GM21367 (cell line): ENCODE measurements around the gene ABCC9.
"Not testable (repeated sequence)": the region's sequence is repeated elsewhere in the genome, so short reads cannot be mapped to it uniquely, and the experiment has no call there.

Experiments
- ATAC-seq: cut with Tn5 transposase; IDR thresholded peaks from one replicate; pipeline ENCODE4 v1.9.1; 2021; ENCODE audit not compliant: unreplicated experiment

Gene ABCC9

DNA sequence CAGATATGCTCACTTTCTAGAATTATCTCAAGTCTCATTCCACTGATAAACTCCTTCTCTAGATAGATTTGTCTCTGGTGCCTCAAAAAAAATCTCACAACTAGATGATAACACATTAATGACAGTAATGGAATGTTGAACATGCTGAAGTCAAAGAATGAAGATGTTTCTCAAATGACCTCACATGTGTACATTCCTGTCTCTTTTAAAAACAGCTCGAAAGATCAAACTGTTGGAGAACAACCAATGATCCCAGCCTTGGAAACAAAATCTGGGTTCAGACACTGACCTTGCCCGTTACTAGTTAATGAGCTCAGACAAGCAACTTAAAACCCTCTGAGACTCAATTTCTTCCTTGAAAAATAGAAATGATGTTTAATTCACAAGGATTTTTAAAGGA is 122.0 kb downstream of the ABCC9 start:
- no peak for ATAC-seq

DNA sequence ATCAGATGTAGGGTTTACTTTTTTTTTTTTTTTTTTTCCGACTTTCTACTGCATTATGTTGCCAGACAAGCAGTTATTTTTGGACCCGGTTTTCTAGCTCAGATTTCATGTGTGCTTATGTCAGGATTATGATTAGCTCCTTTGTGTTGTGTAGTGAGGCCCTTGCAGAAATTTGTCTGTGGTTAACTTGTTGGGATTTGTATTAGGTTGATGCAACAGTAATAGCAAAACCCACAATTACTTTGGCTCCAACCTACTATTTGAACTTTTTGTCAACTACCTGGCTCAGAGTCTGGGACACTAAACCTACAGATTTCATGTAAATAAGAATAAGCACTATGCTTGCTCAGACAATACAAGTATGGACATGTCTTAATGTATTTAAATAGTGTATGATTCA is 122.6 kb downstream of the ABCC9 start:
- no peak for ATAC-seq

DNA sequence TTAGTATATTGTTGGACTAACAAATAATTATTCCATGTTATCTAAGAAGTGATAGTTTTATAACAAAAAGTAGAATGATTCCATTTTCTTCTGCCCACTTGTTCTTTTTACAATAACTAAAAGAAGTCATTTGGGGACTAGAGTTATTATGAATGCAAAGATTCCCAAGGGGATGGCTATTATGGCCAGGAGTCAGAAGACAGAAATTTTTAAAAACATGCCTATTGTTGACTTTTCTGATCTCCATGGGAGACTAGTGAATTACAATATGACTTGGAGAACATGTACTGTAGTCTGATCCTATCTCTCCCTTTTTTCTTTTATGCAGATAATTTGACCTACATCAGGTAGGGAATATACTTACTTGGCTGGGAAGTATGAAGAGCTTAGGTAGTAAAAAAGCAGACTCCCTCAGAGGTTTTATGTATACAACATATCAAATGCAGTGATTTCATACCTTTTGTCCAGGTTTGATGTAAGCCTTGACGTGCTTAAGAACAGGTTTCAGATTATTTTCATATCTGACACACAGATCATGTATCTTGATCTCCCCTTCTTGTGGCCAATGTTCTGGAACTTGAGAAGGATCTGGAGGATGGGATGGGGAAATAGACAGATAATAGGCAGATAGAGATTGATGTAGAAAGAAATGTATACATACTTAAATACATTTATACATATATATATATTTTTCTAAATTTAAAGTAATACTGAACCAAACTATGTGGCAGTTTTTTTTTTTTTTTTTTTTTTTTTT is 125.7 kb downstream of the ABCC9 start:
- no peak for ATAC-seq

DNA sequence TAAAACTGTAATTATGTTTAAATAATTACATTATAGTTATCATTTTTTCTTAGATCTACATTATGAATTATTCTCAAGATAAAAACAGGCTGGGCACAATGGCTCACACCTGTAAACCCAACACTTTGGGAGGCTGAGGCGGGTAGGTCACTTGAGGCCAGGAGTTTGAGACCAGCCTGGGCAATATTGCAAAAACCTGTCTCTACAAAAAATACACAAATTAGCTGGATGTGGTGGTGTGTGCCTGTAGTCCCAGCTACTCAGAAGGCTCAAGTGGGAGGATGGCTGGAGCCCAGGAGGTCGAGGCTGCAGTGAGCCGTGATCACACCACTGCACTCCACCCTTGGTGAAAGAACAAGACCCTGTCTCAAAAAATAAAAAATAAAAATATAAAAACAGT is 126.4 kb downstream of the ABCC9 start:
- ATAC-seq: no peak

DNA sequence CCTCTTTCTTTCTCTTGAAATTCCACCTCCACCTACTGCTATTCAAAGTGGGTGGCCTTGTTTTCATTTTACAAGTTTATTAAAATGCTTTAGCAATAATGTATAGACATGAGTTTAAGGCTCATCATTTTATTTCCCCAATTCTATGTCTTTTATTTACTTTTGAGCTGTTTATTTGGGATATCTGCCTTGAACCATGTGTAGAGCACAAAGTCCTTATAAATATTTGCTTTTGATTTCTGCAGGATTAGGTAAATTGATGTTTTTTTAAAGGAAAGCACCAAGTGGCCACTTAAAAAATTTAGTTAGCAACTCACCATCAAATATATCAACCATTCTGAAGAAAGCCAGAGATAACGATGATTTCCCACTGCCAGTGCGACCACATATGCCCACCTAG is 126.9 kb downstream of the ABCC9 start:
- ATAC-seq: no peak

DNA sequence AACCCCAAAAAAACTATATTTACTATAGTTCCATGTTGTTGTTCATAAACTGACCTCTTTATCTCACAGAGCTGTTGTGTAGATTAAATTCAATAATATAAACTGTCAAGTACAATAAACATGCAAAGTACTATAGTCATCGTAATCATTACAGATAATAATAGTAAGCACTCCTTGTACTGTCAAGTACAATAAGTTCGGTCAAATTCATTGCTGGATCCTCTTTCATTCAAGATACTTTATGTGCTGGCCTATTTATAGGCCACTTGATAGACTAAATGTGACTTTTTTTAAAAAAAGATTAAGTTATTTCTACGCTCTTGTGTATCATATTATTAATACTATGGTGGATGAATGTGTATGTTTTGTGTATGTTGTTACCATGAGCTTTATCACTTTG is 127.5 kb downstream of the ABCC9 start:
- no peak for ATAC-seq

DNA sequence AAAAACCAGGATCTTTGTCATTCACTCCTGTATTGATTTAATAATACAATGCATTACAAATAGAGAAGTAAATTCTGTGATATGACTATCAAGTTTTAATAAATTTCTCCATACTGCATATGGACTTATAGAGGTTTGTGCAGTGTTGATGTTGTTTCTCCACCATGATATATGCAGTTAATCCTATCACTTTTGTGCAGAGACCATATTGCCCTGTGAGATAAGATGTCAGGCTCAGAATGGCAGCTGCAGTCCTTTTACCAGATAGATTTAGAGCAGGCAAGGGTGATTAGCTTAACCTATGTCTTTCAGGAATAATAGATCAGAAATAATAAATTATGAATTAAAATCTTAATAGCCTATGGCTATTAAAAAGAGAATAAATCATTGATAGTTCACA is 128.1 kb downstream of the ABCC9 start:
- ATAC-seq: no peak

DNA sequence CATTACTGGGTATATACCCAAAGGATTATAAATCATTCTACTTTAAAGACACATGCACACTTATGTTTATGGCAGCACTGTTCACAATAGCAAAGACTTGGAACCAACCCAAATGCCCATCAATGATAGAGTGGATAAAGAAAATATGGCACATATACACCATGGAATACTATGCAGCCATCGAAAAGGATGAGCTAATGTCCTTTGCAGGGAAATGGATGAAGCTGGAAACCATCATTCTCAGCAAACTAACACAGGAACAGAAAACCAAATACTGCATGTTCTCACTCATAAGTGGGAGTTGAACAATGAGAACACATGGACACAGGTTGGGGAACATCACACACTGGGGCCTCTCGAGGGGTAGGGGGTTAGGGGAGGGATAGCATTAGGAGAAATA is 128.9 kb downstream of the ABCC9 start:
- not testable (repeated sequence) for ATAC-seq

DNA sequence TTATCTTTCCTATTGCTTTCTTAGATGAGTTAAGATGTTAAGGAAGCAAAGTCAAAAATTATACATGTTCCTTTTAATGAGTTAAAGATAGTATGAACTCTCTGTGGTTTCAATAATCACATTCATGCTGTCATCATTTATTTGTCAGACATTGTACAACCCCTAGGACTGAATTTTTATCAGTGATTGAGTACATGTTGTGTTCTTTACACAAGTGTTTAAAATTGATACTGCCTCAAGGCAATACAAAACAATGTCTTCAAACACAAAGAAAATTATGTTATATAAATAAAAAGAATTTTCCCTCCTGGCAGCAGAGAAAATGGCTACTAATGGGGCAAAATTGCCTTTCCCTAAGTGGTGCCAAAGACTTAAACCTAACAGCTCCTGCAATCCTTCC is 132.1 kb downstream of the ABCC9 start:
- ATAC-seq: no peak

DNA sequence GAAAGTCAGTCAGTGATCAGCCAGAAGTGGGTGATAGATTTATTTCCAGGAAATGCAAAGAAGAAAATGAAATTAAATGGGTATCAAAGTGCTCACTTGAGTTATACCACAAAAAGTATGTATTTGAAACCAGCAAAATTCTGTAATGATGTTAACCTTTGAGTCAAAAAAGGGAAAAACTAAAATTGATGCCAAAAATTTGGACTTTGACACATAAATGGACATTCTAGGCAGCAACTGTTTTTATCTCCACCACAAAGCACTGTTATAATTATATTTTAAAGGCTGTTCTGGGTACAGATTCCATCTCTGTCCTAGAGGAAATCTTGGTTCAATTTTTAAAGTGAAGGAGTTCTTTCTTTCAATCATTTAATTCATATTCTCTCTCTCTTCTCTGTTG is 135.0 kb downstream of the ABCC9 start:
- ATAC-seq: no peak

DNA sequence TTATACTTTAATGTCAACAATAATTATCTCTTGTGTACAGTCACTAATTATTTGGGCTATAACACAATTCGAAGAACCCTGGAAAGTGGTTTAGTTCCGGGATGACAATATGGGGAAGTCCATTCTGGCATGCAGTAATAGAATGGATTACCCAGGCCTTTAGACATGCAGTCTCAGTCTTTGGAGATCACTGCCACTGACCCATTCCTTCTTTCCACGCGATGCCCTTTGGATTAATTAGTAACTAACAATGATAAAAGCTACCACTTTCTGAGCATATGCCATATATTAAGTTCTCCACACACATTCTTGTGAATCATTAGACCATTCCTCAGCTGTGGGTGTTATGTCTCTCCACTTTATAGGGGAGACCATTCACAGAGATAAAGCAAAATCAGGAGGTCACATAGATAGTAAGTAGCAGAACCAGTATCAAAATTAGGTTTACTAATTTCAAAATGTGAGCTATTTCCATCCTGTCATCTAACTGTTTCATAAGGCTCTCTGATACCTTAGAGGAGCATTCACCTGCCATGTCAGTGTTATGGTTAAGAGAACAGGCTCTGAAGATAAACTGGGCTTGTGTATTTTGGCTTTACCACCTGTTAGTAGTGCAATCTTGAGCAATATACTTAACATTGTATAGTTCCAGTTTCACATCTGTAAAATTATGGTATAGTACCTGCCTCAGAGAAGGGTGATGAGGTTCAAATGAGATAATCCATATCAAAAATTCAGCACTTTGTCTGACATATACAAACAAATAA is 139.5 kb downstream of the ABCC9 start:
- ATAC-seq: no peak

DNA sequence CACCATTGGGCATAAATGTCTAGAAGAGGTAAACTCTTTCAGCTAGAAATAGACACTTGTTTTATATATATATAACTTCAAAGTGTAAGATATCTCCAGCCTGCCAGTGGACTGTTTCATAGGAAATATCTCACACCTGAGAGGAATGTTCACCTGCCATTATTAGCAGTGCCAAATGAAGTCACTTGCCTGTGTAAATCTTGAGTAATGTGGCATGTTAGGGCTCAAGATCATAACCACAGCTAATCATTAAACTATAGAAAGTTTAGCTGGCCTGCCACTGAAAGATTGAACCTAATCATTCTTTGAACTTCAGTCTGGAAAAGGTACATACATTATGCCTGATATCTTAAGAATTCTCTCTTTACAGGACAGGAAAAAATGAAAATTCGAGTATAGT is 141.2 kb downstream of the ABCC9 start:
- no peak for ATAC-seq

DNA sequence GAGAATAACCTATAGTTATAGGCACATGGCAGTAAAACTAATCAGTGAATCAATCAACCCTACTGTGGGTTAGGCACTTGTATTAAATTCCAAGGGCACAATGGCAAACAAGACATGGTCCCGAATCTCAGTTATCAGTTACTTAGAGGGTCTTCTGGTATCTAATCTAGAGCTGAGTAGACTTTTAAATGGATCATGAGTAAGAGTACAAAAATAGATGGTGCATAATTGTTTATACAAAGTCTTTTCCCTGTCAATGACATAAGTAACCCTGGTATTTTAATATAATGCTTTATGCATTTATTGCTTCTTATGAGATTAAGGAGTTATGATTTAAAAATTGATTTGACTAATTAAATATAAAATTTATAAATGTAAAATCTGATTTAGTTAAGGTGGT is 143.7 kb downstream of the ABCC9 start:
- ATAC-seq: no peak

DNA sequence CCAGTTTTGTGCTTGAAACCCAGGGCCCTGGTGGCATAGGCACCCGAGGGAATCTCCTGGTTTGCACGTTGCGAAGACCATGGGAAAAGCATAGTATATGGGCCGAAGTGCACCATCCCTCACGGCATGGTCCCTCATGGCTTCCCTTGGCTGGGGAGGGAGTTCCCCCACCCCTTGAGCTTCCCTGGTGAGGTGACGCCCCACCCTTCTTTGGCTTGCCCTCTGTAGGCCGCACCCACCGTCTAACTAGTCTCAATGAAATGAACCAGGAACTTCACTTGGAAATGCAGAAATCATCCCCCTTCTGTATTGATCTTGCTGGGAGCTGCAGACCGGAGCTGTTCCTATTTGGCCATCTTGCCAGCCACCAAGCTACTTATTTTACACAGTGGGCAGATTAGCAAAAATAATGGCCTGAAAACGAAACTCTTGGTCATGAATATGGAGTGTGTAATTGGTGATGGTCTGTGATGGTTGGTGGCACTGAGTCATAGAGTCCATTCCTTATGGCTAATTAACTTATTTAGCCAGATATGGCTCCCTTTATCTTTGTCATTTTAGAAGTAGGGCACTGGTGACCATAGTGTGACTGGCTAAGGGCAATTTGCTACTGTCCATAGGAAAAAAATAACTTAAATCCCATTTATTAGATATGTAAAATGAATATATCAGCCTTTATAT is 145.4 kb downstream of the ABCC9 start:
- ATAC-seq: no peak

DNA sequence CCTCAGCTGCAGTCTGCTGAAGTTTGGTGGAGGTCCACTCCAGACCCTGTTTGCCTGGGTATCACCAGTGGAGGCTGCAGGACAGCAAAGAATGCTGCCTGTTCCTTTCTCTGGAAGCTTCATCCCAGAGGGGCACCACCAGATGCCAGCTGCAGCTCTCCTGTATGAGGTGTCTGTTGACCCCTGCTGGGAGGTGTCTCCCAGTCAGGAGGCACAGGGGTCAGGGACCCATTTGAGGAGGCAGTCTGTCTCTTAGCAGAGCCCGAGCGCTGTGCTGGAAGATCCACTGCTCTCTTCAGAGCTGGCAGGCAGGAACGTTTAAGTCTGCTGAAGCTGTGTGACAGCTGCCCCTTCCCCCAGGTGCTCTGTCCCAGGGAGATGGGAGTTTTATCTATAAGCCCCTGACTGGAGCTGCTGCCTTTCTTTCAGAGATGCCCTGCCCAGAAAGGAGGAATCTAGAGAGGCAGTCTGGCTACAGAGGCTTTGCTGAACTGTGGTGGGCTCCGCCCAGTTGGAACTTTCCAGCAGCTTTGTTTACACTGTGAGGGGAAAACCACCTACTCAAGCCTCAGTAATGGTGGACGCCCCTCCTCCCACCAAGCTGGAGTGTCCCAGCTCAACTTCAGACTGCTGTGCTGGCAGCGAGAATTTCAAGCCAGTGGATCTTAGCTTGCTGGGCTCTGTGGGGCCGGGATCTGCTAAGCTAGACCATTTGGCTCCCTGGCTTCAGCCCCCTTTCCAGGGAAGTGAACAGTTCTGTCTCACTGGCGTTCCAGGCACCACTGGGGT is 146.2 kb downstream of the ABCC9 start:
- ATAC-seq: not testable (repeated sequence)

DNA sequence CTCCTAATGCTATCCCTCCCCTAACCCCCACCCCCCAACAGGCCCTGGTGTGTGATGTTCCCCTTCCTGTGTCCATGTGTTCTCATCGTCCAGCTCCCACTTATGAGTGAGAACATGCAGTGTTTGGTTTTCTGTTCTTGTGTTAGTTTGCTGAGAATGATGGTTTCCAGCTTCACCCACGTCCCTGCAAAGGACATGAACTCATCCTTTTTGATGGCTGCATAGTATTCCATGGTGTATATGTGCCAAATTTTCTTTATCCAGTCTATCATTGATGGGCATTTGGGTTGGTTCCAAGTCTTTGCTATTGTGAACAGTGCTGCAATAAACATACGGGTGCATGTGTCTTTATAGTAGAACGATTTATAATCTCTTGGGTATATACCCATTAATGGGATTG is 151.5 kb downstream of the ABCC9 start:
- ATAC-seq: not testable (repeated sequence)

DNA sequence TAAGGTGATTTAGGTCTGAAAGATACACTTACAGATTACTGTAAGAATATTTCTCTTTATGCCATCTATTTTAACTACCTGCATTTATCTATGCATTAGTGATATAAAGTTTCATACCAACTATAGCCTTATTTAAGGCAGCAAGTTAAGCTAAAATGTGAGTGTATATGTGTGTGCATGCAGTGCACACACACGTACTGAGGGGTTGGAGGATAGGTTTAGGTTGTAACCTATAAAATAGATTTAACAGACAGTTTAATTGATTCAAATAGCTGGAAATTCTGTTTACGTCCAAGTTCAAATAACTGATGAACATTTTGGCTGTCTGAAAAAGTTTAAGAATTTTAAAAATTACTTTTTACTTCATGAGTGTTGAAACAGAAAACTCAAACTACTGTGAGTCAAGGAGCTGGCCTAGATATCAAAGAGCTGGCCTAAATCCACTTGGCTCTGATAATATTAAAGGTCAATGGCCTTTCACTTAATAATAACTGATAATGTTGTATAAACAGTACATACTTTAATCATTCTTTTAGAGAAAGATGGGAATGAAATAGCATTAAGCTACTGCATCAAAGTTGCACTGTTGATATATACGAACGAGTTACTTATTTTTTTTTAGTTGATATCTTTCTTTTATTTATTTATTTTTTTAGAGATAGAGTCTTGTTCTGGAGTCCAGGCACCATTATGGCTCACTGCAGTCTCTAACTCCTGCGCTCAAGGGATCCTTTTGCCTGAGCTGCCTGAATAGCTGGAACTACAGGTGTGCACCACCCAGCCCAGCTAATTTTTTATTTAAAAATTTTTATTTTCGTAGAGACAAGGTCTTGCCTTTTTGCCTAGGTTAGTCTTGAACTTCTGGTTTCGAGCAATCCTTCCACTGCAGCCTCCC is 152.9 kb downstream of the ABCC9 start:
- ATAC-seq: no peak

DNA sequence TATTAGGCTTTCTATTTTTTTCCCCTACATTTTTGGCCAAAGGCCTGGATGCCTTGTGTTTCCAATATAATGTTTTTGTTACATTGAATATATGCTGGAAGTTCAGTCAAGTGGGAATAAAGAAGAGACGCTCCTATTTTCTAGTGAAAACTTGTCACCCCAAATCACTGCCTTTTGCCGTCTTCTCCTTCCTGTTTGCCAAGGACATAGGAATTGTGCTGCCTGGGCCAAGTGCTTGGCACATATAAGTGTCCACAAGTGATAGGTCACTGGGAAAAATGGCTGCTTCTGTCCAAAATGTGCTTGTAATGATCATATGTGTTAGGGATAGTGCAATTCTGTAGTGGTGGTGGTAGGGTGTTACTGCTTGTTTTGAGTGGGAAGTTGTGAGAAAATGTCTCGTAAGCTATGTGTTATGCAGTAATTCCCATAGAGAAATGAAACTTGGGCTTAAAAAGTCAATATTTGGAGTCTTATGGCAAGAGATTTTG is 155.1 kb downstream of the ABCC9 start:
- ATAC-seq: no peak

DNA sequence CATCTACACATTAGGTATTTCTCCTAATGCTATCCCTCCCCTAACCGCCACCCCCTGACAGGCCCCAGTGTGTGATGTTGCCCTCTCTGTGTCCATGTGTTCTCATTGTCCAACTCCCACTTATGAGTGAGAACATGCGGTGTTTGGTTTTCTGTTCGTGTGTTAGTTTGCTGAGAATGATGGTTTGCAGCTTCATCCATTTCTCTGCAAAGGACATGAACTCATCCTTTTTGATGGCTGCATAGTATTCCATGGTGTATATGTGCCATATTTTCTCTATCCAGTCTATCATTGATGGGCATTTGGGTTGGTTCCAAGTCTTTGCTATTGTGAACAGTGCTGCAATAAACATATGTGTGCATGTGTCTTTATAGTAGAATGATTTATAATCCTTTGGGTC is 158.5 kb downstream of the ABCC9 start:
- not testable (repeated sequence) for ATAC-seq

DNA sequence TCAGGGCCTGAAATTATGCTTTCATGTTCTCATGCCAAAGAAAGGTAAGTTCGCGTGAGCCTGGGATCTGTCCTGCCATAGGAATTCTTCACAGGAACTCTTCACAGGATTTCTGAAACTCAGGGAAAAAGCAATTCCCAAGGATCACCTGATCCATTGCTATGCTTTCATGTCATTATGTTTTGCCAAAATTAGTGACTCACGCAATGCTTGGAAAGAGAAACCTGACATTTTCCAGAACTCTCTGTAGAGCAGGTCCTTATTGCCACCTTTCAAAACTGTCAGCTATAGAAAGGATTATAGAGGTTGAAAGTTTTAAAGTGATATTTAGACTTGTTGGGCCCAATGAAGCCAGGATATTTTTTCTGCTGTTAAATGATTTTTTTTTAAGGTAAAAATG is 160.4 kb downstream of the ABCC9 start:
- ATAC-seq: no peak
